Left lung (tissue), 10 donors: ENCODE measurements around the gene ABCC1. TPM values are rescaled to one million over a fixed set of nuclear protein-coding genes. Genes with fewer than 3 reads are reported as not detected.

Source experiments
- ATAC-seq: fragments of 200-7000 bp; cut with Tn5 transposase; one replicate; pipeline ENCODE4 v1.9.1; 2020; ENCODE audit warnings: moderate library complexity
- DNase-seq, 4 donors: peaks; one replicate each; pipeline ENCODE4 v3.0.0-alpha.2; 2013 to 2020
- H3K27ac ChIP-seq, 2 donors: fragments of 200-600 bp; sonication (generic) in 1 of 2; one replicate each; pipeline versions ENCODE4 v1.5.0 to v1.8.0; 2020 to 2021
- H3K27me3 ChIP-seq, 2 donors: fragments of 200-600 bp; sonication (generic) in 1 of 2; one replicate each; pipeline versions ENCODE4 v1.5.0 to v1.8.0; 2020 to 2021
- H3K36me3 ChIP-seq, 2 donors: fragments of 200-600 bp; sonication (generic) in 1 of 2; one replicate each; pipeline versions ENCODE4 v1.5.0 to v1.8.0; 2020 to 2021
- H3K4me1 ChIP-seq, 2 donors: fragments of 200-600 bp; one replicate each; pipeline ENCODE4 v1.8.0; 2021
- H3K4me3 ChIP-seq, 2 donors: fragments of 200-600 bp; sonication (generic) in 1 of 2; one replicate each; pipeline versions ENCODE4 v1.5.0 to v1.8.0; 2020 to 2021; ENCODE audit warnings: mild to moderate bottlenecking in 1 of 2
- H3K9me3 ChIP-seq, 2 donors: fragments of 200-600 bp; sonication (generic) in 1 of 2; one replicate each; pipeline versions ENCODE4 v1.5.0 to v1.8.0; 2020 to 2021
- CTCF ChIP-seq, 2 donors: fragments of 200-600 bp; sonication (generic) in 1 of 2; IDR thresholded peaks; one replicate each; pipeline versions ENCODE4 v1.5.0 to v1.8.0; 2021; ENCODE audit warnings: antibody characterized with exemption in 2 of 2
- intact Hi-C, 2 donors: fragments of 100-400 bp; cut with DNase I; formaldehyde crosslinking; loops; one replicate each; pipeline versions ENCODE4 v1.11.2 to v1.14.2; 2022
- polyA plus RNA-seq, 6 donors: library from polyadenylated mRNA; unstranded; fragments of 120-200 nt; gene quantifications; one replicate each; pipeline ENCODE4 v1.2.1, GENCODE V29; 2013; ENCODE audit not compliant: insufficient read length in 6 of 6
- total RNA-seq, 2 donors: library from RNA; stranded (reverse); fragmentation: NEBNext Ultra II Directional; extraction: Animal tissue kit (Norgen Biotek cat#: 25700); gene quantifications; one replicate each; pipeline ENCODE4 v1.2.1, GENCODE V29; 2021
- donor health status: DM: no; HTN: yes; CAD: no.
- donor health status: DM: no; HTN: no; CAD: no.

The ABCC1 gene
- total and polyA plus RNA-seq, 8 donors = 29.3 to 44.6 (median 31.7) TPM

GRCh38 chr16:16041196-16041892 lies 91.9 kb downstream of the ABCC1 start:
- Histone ChIP-seq H3K4me1 (no peaks in the 10 kb centered on the region), H3K27ac (no peak overlapping the region), H3K9me3 (no peaks in the 10 kb centered on the region), H3K36me3 (peaks cover 0 to 88% of the 10 kb centered on the region in 2 donors), H3K27me3 (no peaks in the 10 kb centered on the region), H3K4me3 (no peak overlapping the region)
- DNase-seq (no peak), ATAC-seq (no peak)
- no peak for TF ChIP-seq CTCF (IDR thresholded peaks at IDR 0.05)
- intact Hi-C loops = no loop called here

- intact Hi-C loops = no loop called here
- Histone ChIP-seq H3K4me1 (no peaks in the 10 kb centered on the region), H3K36me3 (peaks cover 0 to 88% of the 10 kb centered on the region in 2 donors), H3K4me3 (no peak overlapping the region), H3K27me3 (no peaks in the 10 kb centered on the region), H3K27ac (no peak overlapping the region), H3K9me3 (no peaks in the 10 kb centered on the region)
- peak in 1 of 4 donors; percentile 29 for DNase-seq
- TF ChIP-seq CTCF (IDR thresholded peaks at IDR 0.05) = no peak
- ATAC-seq = no peak
These were observed 92.7 kb downstream of the ABCC1 start for GRCh38 chr16:16042076-16042475.

- Histone ChIP-seq H3K4me1 (no peaks in the 10 kb centered on the region), H3K9me3 (no peaks in the 10 kb centered on the region), H3K36me3 (peaks cover 0 to 94% of the 10 kb centered on the region in 2 donors), H3K27me3 (no peaks in the 10 kb centered on the region), H3K27ac (no peak overlapping the region), H3K4me3 (no peak overlapping the region)
- intact Hi-C loops = no loop called here
- DNase-seq = no peak
- TF ChIP-seq CTCF (IDR thresholded peaks at IDR 0.05) = no peak
- no peak for ATAC-seq
These were observed 95.9 kb downstream of the ABCC1 start for GRCh38 chr16:16045296-16045695.

GRCh38 chr16:16045879-16046278 lies 96.5 kb downstream of the ABCC1 start:
- intact Hi-C loops = no loop called here
- Histone ChIP-seq H3K27ac (no peak overlapping the region), H3K4me1 (no peaks in the 10 kb centered on the region), H3K36me3 (peaks cover 0 to 94% of the 10 kb centered on the region in 2 donors), H3K27me3 (no peaks in the 10 kb centered on the region), H3K9me3 (no peaks in the 10 kb centered on the region), H3K4me3 (no peak overlapping the region)
- peak in 1 of 4 donors; percentile 21 for DNase-seq
- no peak for TF ChIP-seq CTCF (IDR thresholded peaks at IDR 0.05)
- no peak for ATAC-seq

GRCh38 chr16:16047761-16048160 lies 98.3 kb downstream of the ABCC1 start:
- Histone ChIP-seq H3K36me3 (peaks cover 0 to 93% of the 10 kb centered on the region in 2 donors), H3K27me3 (no peaks in the 10 kb centered on the region), H3K4me3 (no peak overlapping the region), H3K27ac (no peak overlapping the region), H3K9me3 (no peaks in the 10 kb centered on the region), H3K4me1 (no peaks in the 10 kb centered on the region)
- no peak for ATAC-seq
- no peak for TF ChIP-seq CTCF (IDR thresholded peaks at IDR 0.05)
- intact Hi-C loops = no loop called here
- DNase-seq = no peak
